Raji (cell line): Measurements from ENCODE around the gene XKR7.

Source experiments
- POLR2A ChIP-seq: IDR thresholded peaks from 2 replicates; pipeline ENCODE4 v1.6.1; 2011; ENCODE audit warnings: low read depth, low read length, control low read depth; ENCODE audit not compliant: insufficient read depth

Gene XKR7, protein sequence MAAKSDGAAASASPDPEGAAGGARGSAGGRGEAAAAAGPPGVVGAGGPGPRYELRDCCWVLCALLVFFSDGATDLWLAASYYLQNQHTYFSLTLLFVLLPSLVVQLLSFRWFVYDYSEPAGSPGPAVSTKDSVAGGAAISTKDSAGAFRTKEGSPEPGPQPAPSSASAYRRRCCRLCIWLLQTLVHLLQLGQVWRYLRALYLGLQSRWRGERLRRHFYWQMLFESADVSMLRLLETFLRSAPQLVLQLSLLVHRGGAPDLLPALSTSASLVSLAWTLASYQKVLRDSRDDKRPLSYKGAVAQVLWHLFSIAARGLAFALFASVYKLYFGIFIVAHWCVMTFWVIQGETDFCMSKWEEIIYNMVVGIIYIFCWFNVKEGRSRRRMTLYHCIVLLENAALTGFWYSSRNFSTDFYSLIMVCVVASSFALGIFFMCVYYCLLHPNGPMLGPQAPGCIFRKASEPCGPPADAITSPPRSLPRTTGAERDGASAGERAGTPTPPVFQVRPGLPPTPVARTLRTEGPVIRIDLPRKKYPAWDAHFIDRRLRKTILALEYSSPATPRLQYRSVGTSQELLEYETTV

DNA sequence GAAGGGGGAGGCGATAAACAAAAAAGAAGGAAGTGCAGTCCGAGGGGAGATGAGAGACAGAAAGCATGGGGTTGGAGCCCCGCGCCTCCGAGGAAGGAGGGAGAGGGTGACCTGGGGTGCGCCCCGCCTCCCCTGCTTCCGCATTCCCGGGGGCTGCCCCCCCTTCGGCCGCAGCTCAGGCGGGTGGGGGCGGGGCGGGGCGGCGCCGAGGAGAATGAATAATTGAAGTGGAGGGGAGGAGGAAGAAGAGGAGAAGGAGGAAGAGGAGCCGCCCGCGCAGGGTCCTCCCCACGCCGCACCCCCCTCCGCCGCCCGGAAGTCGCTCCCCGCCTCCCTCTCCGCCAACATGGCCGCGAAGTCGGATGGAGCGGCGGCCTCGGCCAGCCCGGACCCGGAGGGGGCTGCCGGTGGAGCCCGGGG lies at the start of gene XKR7:
TSS of gene XKR7 (plus strand) at position 322 of the 420 bp plus-strand sequence. CDS start at position 347, 25 bp downstream.
- TF ChIP-seq POLR2A, result no peak

DNA sequence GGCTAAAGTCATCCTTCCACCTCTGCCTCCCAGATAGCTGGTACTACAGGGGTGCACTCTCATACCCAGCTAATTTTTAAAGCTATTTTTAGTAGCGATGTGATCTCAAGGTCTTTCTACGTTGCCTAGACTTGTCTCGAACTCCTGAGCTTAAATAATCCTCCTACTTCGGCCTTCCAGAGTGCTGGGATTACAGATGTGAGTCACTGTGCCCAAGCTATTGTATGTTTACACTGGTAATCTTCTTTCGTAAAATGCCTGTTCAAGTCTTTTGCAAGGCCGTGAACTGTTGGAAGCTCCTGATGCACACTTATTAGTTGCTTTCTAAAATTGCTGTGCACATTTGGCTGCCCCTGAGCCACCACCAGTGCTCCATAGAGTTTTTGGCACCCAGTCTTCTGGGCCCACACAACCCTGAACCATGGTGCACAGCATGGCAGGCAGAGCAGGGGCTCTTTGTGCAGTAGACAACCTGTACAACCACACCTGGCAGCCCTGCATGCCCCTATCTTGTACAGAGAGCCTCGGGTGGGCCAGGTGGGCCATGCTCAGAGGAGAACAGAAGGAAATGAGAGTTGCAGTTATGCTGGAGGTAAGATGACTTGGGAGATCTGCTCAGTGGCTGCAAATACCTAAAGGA lies 49.4 kb upstream of the XKR7 start:
- no peak for TF ChIP-seq POLR2A

DNA sequence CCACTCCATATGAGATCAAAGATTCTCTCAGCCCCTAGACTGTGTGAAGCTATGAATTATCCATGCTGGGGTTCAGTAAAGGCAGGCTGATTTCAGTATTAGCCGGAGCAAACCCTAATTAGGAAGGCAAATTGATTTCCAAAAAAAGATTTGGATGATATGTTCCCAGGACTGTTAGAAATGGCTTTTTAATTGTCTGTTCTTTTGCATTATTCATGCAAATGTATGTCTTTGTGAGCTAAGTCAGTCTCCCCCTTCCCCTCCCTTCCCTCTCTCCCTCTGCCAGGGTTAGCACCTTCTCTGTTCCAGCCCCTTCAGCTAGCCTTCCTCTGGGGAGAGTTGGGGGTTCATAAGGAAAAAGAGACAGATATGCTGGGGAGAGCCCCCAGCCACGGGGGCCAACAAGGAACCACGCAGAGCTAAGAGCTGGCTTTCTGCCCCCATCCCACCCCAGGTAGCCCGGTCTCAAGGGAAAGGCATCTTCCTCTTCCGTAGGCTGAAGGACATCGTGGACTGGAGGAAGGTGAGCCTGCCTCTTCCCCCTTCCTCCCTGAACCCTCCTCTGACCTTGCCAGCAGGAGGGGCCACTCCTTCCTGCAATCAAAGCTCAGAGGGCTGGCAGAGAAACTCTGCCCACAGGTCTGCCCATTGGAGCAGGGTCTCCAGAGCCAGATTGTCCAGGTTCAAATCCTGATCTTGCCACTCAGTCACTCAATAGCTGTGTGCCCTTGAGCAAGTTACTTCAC lies 48.4 kb upstream of the XKR7 start:
- TF ChIP-seq POLR2A, result no peak

DNA sequence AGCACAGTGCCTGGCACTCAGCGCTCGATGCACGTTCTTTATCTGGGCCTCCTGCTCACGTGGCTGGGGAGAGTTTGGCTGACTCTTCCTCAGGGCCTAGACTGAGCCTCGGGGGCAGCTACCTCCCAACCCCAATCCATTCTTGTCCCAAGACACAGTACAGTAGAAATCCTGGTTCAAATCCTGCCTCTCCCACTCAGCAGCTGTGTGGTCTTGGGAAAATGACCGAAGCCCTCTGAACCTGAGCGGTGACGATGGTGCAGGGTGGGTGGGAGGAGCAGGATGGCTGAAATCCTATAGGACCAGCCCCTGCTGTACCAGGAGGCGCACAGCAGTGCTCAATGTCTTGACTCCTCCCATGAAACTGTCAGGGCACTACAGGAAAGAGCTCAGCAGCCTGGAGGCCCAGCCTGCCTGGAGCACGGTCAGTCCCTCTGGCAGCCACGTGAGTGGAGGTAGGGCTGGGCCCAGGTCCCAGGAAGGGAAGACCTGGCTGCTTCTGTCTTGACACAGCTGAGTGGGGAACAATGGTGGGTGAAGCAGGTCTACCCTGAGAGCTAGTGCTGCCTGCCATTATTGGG lies 47.6 kb upstream of the XKR7 start:
- TF ChIP-seq POLR2A, result no peak

DNA sequence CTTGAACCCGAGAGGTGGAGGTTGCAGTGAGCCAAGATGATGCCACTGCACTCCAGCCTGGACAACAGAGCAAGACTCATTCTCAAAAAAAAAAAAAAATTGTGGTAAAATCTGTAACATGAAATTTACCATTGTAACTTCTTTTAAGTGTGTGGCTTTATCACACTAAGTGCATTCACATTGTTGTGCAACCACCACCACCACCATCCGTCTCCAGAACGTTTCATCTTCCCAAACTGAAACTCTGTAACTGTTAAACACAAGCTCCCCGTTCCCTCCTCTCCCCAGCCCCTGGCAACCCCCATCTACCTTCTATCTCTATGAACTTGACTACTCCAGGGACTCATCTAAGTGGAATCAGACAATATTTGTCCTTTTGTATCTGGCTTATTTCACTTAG lies 45.8 kb upstream of the XKR7 start:
- no peak for TF ChIP-seq POLR2A

DNA sequence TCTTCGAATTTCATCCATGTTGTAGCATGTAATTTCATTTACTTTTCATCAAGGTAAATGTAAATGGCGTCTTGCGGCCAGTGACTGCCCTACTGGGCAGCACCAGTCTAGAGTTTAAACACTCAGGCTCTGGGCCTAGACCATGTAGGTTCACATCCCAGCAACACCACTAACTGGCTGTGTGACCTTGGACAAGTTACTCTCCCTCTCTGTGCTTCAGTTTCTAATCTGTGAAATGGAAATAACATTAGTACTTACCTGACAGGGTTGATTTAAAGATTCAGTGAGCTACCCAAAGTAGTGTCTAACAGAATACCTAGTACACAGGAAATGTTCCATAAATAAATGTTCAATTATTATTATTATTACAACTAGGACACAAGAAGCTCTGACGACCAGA lies 45.4 kb upstream of the XKR7 start:
- TF ChIP-seq POLR2A, result no peak

DNA sequence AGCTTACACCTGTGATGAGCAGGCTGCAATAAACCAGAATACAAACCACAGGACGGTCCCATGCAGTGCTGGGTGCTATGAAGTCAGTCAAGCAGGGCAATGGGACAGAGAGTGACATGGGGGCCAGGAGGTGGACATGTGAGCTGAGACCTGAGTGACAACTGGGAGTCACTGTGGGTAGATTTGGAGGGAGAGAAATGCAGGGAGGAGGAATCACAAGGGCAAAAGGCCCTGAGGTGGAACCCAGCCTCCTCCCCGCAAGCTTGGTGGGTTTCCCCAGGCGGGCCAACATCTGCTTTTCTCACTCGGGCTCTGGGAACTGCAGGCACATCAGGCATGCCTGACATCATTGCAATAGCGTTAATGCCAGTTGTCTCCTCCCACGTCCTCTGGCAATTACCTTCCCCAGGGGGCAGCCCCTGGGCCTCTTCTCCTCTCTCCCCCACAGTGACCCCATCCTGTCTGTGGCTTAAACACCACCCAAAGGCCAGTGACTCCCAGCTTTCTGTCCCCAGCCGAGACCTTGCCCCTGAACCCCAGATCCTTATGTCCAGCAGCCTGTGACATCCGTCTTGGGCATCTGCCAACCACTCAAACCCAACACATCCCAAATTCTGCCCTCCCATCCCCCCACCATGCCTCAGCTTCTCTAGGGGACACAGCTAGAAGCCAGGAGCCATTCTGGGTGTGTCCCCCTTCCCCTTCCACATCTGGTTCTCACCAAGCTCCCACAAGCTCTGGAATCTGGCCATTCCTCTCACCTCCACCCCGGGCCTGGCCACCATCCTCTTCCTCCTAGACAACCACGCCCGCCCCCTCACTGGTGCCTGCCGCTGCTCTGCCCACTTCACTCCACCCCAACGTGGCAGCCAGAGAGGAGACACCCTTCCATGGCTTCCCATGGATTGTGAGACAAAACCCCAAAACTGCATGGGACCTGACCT lies 44.3 kb upstream of the XKR7 start:
- TF ChIP-seq POLR2A, result no peak

DNA sequence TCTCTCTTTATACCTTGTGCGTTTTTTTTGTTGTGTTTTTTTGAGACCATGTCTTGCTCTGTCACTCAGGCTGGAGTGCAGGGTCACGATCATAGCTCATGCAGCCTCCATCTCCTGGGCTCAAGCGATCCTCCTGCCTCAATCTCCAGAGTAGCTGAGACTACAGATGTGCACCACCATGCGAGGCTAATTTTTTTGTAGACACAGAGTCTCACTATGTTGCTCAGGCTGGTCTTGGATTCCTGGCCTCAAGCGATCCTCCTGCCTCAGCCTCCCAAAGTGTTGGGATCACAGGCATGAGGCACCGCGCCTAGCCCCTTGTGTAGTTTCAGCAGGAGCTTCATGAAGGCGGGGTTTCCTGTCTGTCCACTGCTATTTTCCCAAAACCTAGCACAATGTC lies 43.4 kb upstream of the XKR7 start:
- TF ChIP-seq POLR2A, result no peak

DNA sequence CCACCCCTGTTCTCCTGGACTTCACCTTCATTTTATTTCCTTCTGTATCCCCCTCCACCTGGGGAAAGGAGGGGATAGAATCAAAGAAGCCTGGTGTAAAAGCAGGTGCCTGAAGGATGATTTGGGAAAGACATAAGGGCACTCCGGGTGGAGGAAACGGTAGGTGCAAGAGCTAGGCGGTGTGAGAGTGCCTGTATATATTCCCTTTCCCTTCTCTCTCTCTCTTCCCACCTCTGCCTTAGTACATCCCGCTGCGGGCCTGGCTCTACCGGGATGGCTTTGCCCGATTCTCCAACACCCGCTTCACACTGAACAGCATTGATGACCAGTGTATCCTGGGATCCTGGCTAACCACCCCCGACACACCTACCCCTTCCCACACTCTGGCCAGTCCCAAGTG lies 42.3 kb upstream of the XKR7 start:
- no peak for TF ChIP-seq POLR2A

DNA sequence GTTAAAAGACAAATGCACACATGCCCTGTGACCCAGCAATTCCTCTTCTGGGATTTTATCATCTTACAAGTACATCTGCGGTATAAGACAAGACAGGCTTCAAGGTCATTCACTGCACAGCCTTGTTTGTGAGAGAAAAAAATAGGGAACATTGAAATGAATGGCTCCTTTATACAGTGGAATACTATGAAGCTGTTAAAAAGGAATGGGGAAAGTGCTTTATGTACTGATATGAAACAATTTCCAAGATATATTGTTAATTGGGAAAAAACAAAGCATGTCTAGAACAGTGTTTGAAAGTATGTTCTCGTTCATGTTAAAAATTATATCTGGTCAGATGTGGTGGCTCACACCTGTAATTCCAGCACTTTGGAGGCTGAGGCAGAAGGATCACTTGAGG lies 41.5 kb upstream of the XKR7 start:
- TF ChIP-seq POLR2A, result no peak

DNA sequence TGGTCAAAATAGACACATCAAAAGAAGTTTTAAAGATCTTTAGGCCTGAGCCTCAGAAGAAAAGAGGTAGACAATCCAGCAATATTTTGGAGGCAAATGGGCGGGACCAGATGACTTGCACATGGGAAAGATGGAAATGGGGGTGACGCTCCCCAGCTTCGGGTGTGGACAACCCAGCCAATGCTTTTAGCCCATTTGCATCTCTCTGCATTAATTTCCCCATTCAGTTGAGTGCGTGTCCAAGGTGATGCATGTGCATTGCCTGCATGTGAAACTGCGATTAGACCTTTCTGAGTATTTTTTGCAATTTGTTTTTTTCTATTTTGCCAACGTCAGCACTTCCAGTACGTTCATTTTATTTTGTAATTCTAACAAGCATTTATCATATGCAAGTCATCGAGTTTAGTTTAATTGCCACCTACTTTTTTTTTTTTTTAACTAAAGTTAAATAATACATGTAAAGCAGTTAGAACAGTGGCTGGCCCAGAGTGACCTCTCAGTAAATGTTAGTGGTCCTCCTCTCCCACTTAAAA lies 40.3 kb upstream of the XKR7 start:
- TF ChIP-seq POLR2A, result no peak

DNA sequence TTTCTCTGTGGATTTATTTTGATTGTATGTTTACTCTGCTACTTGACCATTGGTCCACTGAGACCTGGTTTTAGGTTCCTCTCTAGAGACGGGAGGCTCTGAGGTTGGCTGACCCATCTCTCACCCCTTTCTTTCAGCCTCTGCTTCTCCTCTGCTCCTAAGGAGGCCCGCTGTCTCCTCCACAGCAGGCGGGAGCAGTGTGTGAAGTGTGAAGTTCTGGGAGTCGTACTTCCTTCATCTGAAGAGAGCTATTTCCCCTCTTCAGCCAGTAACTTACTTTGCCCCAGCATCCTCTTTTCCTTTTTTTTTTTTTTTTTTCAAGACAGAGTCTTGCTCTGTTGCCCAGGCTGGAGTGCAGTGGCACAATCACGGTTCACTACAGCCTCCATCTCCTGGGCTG lies 37.2 kb upstream of the XKR7 start:
- TF ChIP-seq POLR2A, result no peak

DNA sequence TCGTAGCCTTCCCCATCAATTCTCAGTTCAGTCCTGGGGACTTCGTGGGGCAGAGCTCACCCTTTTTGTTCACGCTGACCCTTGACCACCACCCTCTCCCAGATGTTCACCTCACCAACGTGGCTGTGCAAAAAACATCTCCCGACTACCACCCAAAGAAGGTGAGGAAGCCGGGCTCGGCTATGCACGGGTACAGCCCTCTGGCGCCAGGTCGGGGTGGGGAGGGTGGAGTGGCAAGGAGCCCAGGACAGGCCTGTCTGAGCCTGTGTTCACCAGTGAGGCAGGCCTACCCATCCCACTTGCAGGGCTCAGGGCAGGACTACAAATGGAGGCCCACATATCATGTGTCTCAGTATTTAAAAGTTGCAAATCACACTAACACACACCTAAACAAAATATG lies 34.3 kb upstream of the XKR7 start:
- no peak for TF ChIP-seq POLR2A

DNA sequence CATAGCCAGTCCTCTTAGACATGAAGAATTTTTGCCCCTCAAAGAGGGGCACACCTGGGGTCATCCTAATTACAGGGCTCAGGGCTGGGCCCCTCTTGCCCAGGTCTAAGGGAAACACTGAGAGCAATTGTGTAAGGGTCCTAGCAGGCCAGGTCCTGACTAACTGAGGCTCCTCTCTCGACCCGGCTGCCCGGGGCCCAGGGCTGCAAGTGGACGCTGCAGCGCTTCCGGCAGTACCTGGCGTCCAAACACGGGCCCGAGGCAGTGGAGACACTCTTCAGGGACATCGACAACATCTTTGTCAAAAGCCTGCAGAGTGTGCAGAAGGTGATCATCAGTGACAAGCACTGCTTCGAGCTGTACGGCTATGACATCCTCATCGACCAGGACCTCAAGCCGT lies 33.5 kb upstream of the XKR7 start:
- no peak for TF ChIP-seq POLR2A
